GM21515 (cell line): ENCODE results near the gene CFAP20DC.

Experiments
- ATAC-seq: cut with Tn5 transposase; IDR thresholded peaks from one replicate; pipeline ENCODE4 v1.9.1; 2021; ENCODE audit not compliant: unreplicated experiment

The CFAP20DC gene

GRCh38 chr3:59027607-59028006, 22.2 kb downstream of the CFAP20DC start:
- no peak for ATAC-seq

DNA sequence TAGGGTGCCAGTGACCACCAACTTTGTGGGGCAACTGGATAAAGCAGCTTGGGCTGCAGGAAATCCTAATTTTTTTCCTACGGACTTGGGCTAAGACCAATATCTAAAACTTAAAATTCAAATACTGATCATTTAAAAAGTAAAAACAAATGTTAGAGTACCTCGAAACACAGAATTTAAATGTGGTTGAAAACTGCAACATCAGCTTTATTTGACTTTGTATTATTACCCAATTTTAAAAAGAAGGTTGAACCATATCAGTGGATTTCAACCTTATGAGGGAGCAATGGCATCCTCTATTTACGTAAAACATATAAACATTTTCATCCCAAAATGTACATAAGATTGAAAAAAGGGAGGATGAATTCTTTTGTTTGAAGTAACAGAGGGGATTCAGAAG, 26.2 kb downstream of the CFAP20DC start:
- ATAC-seq: no peak

DNA sequence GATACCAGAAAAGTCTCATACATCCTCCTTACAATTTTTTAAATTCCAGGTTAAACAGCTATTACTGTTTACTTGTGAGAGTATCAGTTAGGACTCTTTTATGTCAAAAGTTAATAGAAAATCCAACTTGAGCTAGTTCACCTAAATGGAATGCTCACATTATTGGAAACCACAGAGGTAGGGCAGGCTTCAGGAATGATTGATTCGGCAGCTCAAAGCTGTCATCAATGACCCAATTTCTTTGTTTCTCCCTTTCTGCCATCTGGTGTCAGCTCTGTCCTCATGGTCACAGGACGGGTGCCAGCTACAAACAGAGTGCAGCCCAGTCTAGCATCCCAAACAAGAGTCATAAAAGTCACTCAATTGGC, 32.2 kb downstream of the CFAP20DC start:
- no peak for ATAC-seq

DNA sequence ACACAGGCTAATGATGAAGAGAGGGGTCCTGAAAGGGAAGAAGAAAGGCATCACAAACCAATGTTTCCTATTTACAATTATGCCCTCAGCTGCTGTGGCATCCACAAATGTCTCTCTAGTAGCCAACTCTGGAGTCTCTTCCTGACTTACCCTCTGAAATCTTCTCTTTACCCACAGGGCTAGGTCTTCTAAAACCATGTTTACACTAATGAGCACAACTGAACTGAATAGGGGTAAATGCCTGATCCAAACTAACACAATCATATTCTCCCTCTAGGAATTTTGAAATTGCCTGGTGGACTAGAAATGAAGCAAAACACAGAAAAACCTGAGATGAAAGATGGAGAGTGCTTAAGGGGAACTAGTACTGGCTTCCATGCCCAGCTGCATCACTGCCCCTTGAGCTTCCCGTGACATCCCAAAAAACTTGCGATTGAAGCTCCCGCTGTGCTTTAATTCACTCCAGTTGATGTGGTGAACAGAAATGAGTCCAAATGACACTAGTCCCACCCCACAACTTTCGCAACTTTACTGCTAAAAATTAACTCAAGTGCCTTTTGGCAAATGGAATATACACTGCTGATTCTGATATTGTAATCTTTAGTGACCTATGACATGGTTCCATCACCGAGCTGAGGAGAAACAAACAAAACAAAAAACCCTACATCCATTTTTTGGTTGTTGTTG, 32.8 kb downstream of the CFAP20DC start:
- no peak for ATAC-seq

DNA sequence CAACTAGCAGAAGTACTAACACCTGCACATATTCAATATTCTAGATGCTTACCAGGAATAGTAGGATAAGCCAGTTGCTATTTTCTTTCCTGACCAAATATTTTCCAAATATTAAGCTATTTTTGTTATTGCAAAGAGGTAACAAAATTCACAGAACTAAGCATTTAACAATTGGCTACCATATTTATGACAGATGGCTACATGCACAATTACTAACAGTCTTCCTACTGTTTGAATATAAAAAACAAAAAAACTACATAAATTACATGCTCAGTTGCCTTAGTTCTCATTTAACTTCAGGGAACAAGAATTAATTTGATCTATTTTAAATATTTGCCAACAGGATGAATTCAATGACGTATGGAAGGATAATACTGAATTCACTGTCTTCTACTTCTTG, 36.2 kb downstream of the CFAP20DC start:
- ATAC-seq: no peak

DNA sequence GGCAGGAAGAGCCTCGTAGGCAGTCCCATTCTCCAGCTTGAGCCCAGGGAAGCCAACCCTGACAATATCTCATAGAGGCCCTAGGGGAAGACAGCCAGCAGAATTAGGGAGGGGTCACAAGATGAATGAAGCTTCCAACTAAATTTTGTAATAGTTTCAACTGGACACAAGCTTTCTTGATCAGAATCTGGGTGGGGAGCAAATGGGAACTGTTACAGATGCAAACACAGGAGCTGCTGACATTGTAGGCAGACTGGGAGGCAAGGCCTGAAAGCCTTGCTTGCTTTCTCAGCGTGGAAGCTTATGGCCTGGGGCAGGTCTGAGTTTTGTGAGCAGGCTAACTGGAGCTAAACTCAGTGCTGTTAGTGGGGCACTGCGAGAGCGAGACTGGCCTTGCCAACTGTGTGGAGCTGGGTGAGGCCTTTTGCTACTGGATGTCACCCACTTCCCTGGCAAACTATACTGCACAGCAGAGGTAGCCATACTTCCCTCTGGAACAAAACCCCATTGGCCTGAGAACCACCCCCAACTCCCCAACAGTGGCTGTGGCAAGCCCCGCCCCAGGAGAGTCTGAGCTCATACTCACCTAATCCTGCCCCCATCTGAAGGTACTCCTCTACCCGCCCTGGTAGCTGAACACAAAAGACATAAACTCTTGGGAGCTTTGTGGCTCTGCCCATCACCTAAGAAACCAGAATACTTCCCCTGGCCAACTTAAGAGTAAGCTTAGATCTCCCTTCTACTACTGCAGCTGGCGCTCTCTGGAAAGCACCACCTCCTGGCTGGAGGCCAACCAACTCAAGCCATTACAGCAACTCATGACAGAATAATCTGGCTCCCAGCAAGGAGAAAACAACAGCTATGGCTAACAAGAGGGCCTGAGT, 42.9 kb downstream of the CFAP20DC start:
- ATAC-seq: no peak

- no peak for ATAC-seq
Observed at GRCh38 chr3:59001675-59002074, 48.1 kb downstream of the CFAP20DC start.

- ATAC-seq: no peak
Observed at GRCh38 chr3:58999774-59000160, 50.1 kb downstream of the CFAP20DC start.

DNA sequence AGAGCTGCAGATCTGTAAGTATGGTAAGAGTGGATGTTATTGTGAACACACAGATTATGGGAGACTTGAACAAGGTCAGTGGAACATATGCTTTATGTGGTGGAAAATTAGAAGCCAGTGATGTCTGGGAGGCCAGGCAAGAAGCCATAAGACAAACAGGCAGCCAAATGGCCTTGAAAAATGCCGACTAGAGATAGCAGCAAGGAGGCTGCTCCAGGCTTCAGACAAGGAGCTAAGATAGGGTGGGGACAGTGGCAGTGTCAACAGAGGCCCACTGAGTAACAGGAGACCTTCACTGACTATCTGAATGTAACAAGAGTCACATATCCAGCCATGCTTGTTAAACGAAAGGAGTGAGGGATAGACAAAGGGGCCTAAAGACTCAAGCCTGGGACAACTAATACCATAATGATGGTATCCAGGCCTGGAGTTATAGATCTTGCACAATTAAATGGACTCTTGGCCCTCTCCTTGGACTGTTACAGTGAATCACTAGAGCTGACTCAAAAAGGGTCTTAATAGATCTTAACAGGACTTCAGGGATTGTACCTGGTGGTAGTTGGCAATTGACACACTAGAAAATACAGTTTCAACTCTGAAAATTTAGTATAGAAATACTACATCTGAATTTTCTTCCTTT, 50.6 kb downstream of the CFAP20DC start:
- no peak for ATAC-seq

DNA sequence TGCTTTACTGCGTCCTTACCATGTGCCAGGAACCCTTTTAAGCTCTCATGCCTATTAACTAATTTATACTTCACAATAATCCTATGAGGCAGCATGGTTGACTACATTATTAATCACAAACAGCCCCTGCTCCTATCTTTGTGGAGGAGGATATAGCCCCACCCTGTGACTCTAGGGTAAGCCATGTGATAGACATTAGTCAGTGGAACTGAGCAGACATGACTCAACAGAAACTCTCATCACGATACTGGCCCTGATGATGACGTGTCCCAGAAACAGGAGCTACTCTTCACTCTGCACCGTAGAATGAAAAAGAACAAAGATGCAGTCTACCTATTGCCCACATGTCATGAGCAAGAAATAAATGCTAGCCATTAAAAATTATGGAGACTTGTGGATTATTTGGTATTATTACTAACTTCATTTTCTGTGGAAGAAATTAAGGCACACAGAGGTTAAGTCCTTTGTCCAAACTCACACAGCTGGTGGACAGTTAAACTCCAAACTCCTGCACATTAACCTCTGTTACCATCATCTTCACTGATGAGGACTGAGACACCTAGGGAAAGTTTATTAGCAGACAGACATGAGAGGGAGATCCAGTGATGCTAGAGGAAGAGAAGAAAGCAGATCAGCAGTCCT, 51.2 kb downstream of the CFAP20DC start:
- no peak for ATAC-seq

DNA sequence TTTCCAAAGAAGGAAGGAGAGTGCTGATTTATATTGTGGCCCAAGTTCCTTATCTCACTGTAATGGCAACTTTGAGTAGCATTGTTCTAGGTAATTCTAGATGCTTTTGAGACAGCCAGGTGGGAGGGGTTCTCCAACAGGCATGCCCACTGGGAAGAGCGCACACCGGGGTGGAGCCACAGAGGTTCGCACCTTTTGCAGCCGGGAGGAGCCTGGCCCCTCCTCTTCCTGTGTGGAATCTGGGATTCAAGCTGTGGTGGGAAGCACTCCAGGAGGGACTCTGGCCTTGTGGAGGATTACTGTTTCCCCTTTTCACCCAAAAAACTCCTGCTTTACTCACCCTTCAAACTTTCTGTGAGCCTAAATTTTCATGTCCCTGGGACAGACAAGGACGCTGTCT, 53.1 kb downstream of the CFAP20DC start:
- no peak for ATAC-seq

- ATAC-seq: no peak
Observed at GRCh38 chr3:58994746-58995330, 55.0 kb downstream of the CFAP20DC start.

DNA sequence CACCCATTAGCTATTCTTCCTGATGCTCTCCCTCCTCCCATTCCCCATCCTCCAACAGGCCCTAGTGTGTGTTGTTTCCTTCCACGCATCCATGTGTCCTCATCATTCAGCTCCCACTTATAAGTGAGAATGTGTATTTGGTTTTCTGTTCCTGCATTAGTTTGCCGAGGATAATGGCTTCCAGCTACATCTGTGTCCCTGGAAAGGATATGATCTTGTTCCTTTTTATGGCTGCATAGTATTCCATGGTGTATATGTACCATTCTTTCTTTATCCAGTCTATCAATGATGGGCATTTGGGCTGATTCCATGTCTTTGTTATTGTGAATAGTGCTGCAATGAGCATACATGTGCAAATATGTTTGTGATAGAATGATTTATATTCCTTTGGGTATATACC, 56.3 kb downstream of the CFAP20DC start:
- ATAC-seq: no peak

DNA sequence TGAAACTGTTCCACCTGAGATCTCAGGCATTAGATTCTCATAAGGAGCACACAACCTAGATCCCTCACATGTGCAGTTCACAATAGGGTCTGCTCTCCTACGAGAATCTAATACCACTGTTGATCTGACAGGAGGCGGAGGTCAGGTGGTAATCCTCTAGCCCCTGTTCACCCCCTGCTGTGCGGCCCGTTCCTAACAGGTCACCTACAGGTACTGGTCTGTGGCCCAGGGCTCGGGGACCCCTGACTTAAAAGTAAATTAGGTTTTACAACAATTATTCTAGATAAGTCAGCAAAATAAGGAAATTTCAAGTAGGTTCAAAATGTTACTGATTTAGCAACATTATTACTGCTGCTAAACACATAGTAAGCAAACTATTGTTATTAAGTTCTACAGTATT, 58.2 kb downstream of the CFAP20DC start:
- no peak for ATAC-seq

DNA sequence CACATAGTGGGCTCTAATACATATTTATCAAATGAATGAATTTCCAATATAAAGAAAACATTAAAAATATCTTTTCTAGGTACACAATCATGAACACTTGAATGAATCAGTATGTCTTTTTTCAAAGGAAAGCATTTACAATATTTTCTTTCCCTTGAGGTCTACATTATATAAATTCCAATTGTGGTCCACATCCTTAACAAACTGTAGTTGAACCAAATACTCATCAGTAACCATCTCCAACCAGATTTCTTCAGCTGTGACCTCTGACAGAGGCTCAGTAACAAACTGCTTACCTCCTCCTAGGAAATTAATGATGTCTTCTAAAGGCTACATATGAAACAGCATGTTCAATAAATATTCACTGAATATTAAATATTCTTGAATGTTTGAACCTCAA, 58.8 kb downstream of the CFAP20DC start:
- no peak for ATAC-seq

- no peak for ATAC-seq
Observed at GRCh38 chr3:58989955-58990354, 59.9 kb downstream of the CFAP20DC start.

GRCh38 chr3:58989163-58989562, 60.7 kb downstream of the CFAP20DC start:
- no peak for ATAC-seq

GRCh38 chr3:58988041-58988440, 61.8 kb downstream of the CFAP20DC start:
- ATAC-seq: no peak

DNA sequence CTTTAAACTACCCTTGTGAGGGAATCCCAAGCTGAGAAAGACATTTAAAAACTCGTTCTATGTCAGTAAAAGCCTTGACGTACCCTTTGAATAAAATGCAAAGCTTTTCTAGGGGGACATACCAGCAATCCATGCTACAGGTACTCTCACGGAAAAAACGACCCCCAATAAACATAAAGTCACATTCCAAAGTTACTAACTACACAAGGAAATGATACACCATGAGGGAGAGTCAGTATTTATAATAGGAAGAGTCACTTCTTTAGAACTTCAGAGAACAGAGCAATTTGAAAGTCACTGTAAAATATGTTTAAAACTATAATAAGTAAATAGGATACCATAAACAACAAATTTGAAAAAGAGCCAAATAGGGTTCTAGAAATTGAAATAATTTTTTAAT, 63.2 kb downstream of the CFAP20DC start:
- no peak for ATAC-seq

GRCh38 chr3:58979840-58980239, 70.0 kb downstream of the CFAP20DC start:
- no peak for ATAC-seq

GRCh38 chr3:58973796-58974195, 76.0 kb downstream of the CFAP20DC start:
- ATAC-seq: no peak
